SH-SY5Y (cell line): ENCODE results near the gene CECR2.

Experiments
- GATA2 ChIP-seq: IDR thresholded peaks from 2 replicates; pipeline ENCODE4 v1.6.1; 2011; ENCODE audit warnings: mild to moderate bottlenecking, low read depth, low read length
- GATA3 ChIP-seq: IDR thresholded peaks from 2 replicates; pipeline ENCODE4 v1.6.1; 2011; ENCODE audit warnings: low read depth, mild to moderate bottlenecking, low read length, moderate library complexity

- TF ChIP-seq GATA2 (no peak), GATA3 (no peak)
These were observed 117.1 kb downstream of the CECR2 start for GRCh38 chr22:17486313-17486712.
